Pancreas (tissue), 10 donors: ENCODE results near the gene LZTR1. TPM values are rescaled to one million over a fixed set of nuclear protein-coding genes. Genes with fewer than 3 reads are reported as not detected.
A peak's percentile ranks its signal among the peaks of the same experiment; 100 is the strongest.

Source experiments
- ATAC-seq, 4 donors: fragments of 200-7000 bp; cut with Tn5 transposase; one replicate each; pipeline versions ENCODE4 v1.8.0 to v1.9.1; 2020; ENCODE audit warnings: mild to moderate bottlenecking in 4 of 4, moderate library complexity in 4 of 4
- DNase-seq, 6 donors: peaks; one replicate each; pipeline ENCODE4 v3.0.0-alpha.2; 2020
- FAIRE-seq: peaks from 2 replicates; lab custom pipeline; 2012; peaks lifted over from hg19 to GRCh38; lab: Jason Lieb, UNC
- H3K27ac ChIP-seq, 4 donors: fragments of 200-600 bp; sonication (generic); 1 replicate in 3 of 4; 2 replicates in 1 of 4; pipeline versions ENCODE4 v1.5.0 to v1.8.0; 2020
- H3K27me3 ChIP-seq, 4 donors: fragments of 200-600 bp; one replicate each; pipeline ENCODE4 v1.8.0; 2021
- H3K36me3 ChIP-seq, 3 donors: fragments of 200-600 bp; sonication (generic) in 1 of 3; one replicate each; pipeline versions ENCODE4 v1.5.0 to v1.8.0; 2020 to 2021
- H3K4me1 ChIP-seq, 3 donors: fragments of 200-600 bp; one replicate each; pipeline ENCODE4 v1.8.0; 2021
- H3K4me3 ChIP-seq, 4 donors: fragments of 200-600 bp; sonication (generic) in 2 of 4; one replicate each; pipeline versions ENCODE4 v1.5.0 to v1.8.0; 2020 to 2021
- H3K9me3 ChIP-seq, 4 donors: fragments of 200-600 bp; one replicate each; pipeline ENCODE4 v1.8.0; 2021
- CTCF ChIP-seq, 4 donors: fragments of 200-600 bp; sonication (generic) in 3 of 4; IDR thresholded peaks; one replicate each; pipeline versions ENCODE4 v1.5.0 to v1.8.0; 2021; ENCODE audit warnings: antibody characterized with exemption in 4 of 4
- WGBS, 2 donors: extraction: QIAGEN DNeasy Blood & Tissue Kit; methylation state at CpG; one replicate each; pipeline ENCODE4 v1.1.7; 2013; 5-methylcytosine and 5-hydroxymethylcytosine counted together
- intact Hi-C, 3 donors: fragments of 100-400 bp; cut with DNase I; formaldehyde crosslinking; loops; one replicate each; pipeline versions ENCODE4 v1.11.1 to v1.14.2; 2022
- polyA plus RNA-seq, 2 donors: library from polyadenylated mRNA; stranded (reverse); fragments of 200-250 nt; gene quantifications; one replicate each; pipeline ENCODE4 v1.2.3, GENCODE V29; 2013
- total RNA-seq, 6 donors: library from RNA; stranded (reverse); fragmentation: NEBNext Ultra II Directional in 4 of 6; extraction: Animal tissue kit (Norgen Biotek cat#: 25700) in 4 of 6; gene quantifications; one replicate each; pipeline versions ENCODE4 v1.2.1 to v1.2.4, GENCODE V29; 2021 to 2023
- donor health status: healthy with polysubstance abuse.
- donor health status: DM: no; HTN: no; CAD: no; lungs with moderate emphysema.
- donor health status: DM: no; HTN: no; CAD: no.
- donor health status: control.
- donor health status: control.
- donor health status: Bipolar disorder and iron deficiency.
- donor health status: DM: yes; HTN: yes; CAD: no.
- donor health status: DM: no; HTN: no; CAD: no.
- donor health status: DM: no; HTN: no; CAD: no.
- donor health status: DM: yes; HTN: yes; CAD: no.

The LZTR1 gene
- total and polyA plus RNA-seq, 8 donors, result 15.0 to 56.2 (median 22.5) TPM

GRCh38 chr22:20992056-20992442 is 10.0 kb downstream of the LZTR1 start:
- Histone ChIP-seq H3K27me3 (no peaks in the 10 kb centered on the region), H3K4me1 (no peaks in the 10 kb centered on the region), H3K27ac (no peak overlapping the region), H3K9me3 (no peaks in the 10 kb centered on the region), H3K36me3 (peaks cover 0 to 23% (median 0%) of the 10 kb centered on the region in 3 donors), H3K4me3 (no peak overlapping the region)
- intact Hi-C loops, result no loop called here
- DNase-seq (no peak), FAIRE-seq (no peak), ATAC-seq (no peak)
- TF ChIP-seq CTCF (IDR thresholded peaks at IDR 0.05), result no peak
- 85 to 95% methylated on average over 7 of the region's 7 CpGs for WGBS, 2 donors

DNA sequence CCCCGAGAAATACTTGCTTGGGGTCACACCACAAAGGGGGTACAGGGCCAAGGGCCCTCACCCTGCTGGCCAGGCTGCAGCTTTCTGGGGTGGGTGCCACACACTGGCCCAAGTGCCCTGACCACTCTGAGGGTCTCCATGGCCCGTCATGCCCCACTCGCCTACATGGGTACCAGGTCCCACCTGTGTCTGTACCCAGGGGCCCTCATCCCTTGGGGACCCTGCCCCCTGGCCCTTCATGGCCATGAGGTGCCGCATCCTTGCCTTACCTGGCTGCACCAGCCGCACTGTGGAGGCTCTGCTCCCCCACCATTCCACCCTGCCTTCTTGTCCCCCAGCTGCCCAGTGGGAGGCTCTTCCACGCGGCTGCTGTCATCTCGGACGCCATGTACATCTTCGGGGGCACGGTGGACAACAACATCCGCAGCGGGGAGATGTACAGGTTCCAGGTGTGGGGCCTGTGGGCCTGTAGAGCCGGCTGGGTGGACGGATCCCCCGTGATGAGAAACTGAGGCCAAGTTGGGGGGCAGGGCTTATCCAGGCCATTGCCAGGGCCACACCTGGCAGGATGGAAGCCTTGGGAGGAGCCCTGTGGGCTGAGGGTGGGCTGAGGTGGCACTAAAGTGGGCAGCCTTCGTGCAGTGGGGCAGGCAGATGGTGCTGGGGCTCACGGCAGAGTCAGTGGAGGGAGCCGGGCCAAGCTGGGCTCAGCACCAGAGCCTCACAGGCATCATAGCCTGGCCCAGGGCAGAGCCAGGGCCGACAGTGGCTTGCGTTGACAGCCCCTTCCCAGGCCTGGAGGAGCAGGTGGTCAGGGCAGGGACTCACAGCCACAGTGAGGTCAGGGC is 10.6 kb downstream of the LZTR1 start:
- intact Hi-C loops, result no loop called here

DNA sequence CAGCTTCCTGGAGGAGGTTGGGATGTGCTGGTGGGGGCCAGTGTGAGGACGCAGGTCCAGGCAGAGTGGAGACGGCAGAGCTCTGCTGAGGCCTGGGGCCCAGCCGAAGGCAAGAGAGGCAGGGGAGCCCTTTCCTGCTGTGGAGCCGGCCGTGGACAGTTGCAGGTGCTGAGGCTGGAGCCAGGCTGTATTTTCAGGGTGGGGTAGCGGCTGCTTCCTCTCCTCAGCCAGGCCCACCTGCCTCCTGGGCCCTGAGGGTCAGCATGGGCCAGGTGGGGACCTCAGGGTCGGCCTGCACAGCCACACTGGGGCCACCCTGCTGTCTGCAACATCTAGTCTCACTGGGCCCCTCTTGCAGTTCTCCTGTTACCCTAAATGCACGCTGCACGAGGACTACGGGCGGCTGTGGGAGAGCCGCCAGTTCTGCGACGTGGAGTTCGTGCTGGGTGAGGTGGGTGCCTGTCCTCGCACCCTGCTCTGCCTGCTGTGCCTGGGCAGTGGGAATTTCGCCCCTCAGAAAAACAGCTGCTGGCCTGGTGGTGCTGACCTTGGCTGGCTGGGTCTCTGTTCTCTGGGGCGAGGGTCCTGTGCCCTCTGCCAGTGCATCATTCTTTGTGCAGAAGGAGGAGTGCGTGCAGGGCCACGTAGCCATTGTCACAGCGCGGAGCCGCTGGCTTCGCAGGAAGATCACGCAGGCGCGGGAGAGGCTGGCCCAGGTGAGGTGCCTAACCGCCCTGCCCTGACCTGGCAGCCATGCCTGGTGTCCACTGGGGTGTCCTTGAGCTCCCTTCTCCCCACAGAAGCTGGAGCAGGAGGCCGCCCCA is 11.4 kb downstream of the LZTR1 start:
- TF ChIP-seq CTCF (IDR thresholded peaks at IDR 0.05), result no peak
- H3K9me3 ChIP-seq, result no peaks in the 10 kb centered on the region
- H3K27ac ChIP-seq, result no peak overlapping the region
- FAIRE-seq (no peak), ATAC-seq (no peak), DNase-seq (peak in 2 of 6 donors; percentile 58 to 71)
- intact Hi-C loops, result no loop called here
- H3K36me3 ChIP-seq, result peaks cover 0 to 18% (median 0%) of the 10 kb centered on the region in 3 donors
- H3K27me3 ChIP-seq, result no peaks in the 10 kb centered on the region
- 93 to 95% methylated on average over 29 of the region's 29 CpGs for WGBS, 2 donors
- H3K4me1 ChIP-seq, result no peaks in the 10 kb centered on the region
- no peak overlapping the region for H3K4me3 ChIP-seq

More for the DNA sequence above, 10.6 kb downstream of the LZTR1 start:
- DNase-seq (peak in 2 of 6 donors; percentile 51 to 70), FAIRE-seq (no peak), ATAC-seq (no peak)
- WGBS, 2 donors, result 87 to 90% methylated on average over 21 of the region's 21 CpGs
- peaks cover 0 to 18% (median 0%) of the 10 kb centered on the region in 3 donors for H3K36me3 ChIP-seq
- H3K4me1 ChIP-seq, result no peaks in the 10 kb centered on the region
- no peak for TF ChIP-seq CTCF (IDR thresholded peaks at IDR 0.05)
- no peak overlapping the region for H3K27ac ChIP-seq
- H3K4me3 ChIP-seq, result no peak overlapping the region
- no peaks in the 10 kb centered on the region for H3K27me3 ChIP-seq
- no peaks in the 10 kb centered on the region for H3K9me3 ChIP-seq

DNA sequence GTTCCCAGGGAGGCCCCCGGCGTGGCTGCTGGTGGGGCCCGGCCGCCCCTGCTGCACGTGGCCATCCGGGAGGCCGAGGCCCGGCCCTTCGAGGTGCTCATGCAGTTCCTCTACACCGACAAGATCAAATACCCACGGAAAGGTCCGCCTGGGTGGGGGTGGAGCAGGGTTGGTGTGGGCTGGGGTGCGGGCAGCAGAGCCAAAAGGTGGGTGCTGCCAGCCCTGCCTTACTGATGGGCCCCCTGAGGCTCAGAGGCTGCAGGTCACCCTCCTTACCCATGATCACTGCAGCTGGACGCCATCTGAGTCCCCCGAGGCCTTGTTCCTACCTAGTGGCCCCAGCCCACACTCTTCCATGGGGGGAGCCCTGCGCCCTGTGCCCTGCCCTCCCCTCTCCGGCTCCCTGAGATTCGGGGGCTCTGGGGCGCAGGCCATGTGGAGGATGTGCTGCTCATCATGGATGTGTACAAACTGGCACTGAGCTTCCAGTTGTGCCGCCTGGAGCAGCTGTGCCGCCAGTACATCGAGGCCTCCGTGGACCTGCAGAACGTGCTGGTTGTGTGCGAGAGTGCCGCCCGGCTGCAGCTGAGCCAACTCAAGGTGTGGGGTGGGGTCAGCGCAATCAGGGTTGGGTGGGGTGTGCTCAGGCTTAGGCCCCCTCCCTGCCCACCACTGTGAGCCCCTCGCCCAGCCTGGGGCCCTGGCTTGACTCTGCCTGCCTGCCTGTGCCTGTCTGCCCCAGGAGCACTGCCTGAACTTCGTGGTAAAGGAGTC is 12.2 kb downstream of the LZTR1 start:
- no peak for TF ChIP-seq CTCF (IDR thresholded peaks at IDR 0.05)
- Histone ChIP-seq H3K4me3 (no peak overlapping the region), H3K9me3 (no peaks in the 10 kb centered on the region), H3K27me3 (no peaks in the 10 kb centered on the region), H3K36me3 (peaks cover 0 to 19% (median 0%) of the 10 kb centered on the region in 3 donors), H3K27ac (no peak overlapping the region), H3K4me1 (no peaks in the 10 kb centered on the region)
- peak in 2 of 6 donors; percentile 41 to 63 for DNase-seq
- intact Hi-C loops, result no loop called here
- no peak for ATAC-seq
- no peak for FAIRE-seq
- 93% methylated on average over 27 to 30 of the region's 30 CpGs for WGBS, 2 donors
